Measurements from ENCODE around the gene TBL1XR1.

Gene TBL1XR1

GRCh38 chr3:176994891-176995781 lies 202.1 kb downstream of the TBL1XR1 start:
- Histone ChIP-seq H3K4me3 (ENCODE audit: low read length) (no peak overlapping the region), H3K36me3 (ENCODE audit: control insufficient read depth, insufficient read depth, low read length) (no peaks in the 10 kb centered on the region), H3K9me3 (ENCODE audit: control insufficient read depth, insufficient read depth, low read length) (no peaks in the 10 kb centered on the region), H3K27ac (ENCODE audit: low read length) (no peak overlapping the region), H3K4me1 (ENCODE audit: control insufficient read depth, insufficient read depth, low read length) (no peaks in the 10 kb centered on the region; the same call in 1 of the 2 replicates), H3K27me3 (ENCODE audit: control insufficient read depth, insufficient read depth, low read length) (no peaks in the 10 kb centered on the region)
- no peak for DNase-seq (ENCODE audit: low read depth, low spot score)
- no CpG with 5 or more reads among the region's 4 CpGs for WGBS (ENCODE audit: insufficient coverage, insufficient read length)

DNA sequence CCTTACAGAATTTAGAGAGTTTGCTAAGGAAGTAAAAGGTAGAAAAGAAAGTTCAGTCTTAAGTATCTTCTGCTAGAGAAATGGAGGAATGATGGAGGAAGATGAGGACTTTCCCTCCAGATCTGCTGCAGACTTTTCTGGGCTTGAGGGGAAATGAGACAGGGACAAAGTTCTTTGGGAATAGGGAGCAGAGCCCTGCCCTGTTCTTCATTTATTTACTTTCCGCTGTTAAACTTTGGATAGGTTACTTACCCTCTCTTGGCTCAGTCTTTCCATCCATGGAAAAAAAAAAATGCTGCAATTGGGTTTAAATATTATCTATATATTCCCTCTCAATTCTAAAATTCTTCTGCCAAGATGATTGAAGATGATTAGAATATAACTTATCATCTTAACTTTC lies 202.9 kb downstream of the TBL1XR1 start:
- no peak overlapping the region for H3K27ac ChIP-seq (ENCODE audit: low read length)
- no peak for DNase-seq (ENCODE audit: low read depth, low spot score)
- no CpG with 5 or more reads among the region's 1 CpG for WGBS (ENCODE audit: insufficient coverage, insufficient read length)
- H3K36me3 ChIP-seq (ENCODE audit: control insufficient read depth, insufficient read depth, low read length), result no peaks in the 10 kb centered on the region
- H3K4me3 ChIP-seq (ENCODE audit: low read length), result no peak overlapping the region
- no peaks in the 10 kb centered on the region; the same call in 1 of the 2 replicates for H3K4me1 ChIP-seq (ENCODE audit: control insufficient read depth, insufficient read depth, low read length)
- H3K27me3 ChIP-seq (ENCODE audit: control insufficient read depth, insufficient read depth, low read length), result no peaks in the 10 kb centered on the region
- no peaks in the 10 kb centered on the region for H3K9me3 ChIP-seq (ENCODE audit: control insufficient read depth, insufficient read depth, low read length)

DNA sequence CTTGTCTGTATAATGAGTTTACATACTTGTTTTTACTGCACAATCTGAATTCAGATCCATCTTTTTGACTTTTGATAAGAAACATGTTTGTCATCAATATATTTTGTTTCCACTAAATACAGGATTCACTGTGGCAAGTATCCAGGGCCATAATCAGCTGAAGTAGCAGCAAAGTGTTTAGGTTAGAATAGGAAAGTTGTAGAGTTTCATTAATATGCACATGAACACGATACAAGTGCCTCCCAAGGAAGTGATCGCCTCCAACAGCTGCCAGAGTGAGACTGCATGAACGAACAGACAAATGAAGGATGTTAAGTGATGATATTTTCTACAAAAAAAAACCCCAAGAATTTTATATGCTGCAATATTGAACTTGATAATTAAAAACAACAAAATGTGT lies 204.3 kb downstream of the TBL1XR1 start:
- Histone ChIP-seq H3K27ac (ENCODE audit: low read length) (no peak overlapping the region), H3K36me3 (ENCODE audit: control insufficient read depth, insufficient read depth, low read length) (no peaks in the 10 kb centered on the region), H3K9me3 (ENCODE audit: control insufficient read depth, insufficient read depth, low read length) (no peaks in the 10 kb centered on the region), H3K4me1 (ENCODE audit: control insufficient read depth, insufficient read depth, low read length) (no peaks in the 10 kb centered on the region; the same call in 1 of the 2 replicates), H3K27me3 (ENCODE audit: control insufficient read depth, insufficient read depth, low read length) (no peaks in the 10 kb centered on the region), H3K4me3 (ENCODE audit: low read length) (no peak overlapping the region)
- DNase-seq (ENCODE audit: low read depth, low spot score), result no peak
- whole genome bisulfite sequencing (ENCODE audit: insufficient coverage, insufficient read length), result no CpG with 5 or more reads among the region's 3 CpGs

GRCh38 chr3:176992565-176992964 lies 204.7 kb downstream of the TBL1XR1 start:
- Histone ChIP-seq H3K9me3 (ENCODE audit: control insufficient read depth, insufficient read depth, low read length) (no peaks in the 10 kb centered on the region), H3K36me3 (ENCODE audit: control insufficient read depth, insufficient read depth, low read length) (no peaks in the 10 kb centered on the region), H3K27ac (ENCODE audit: low read length) (no peak overlapping the region), H3K4me3 (ENCODE audit: low read length) (no peak overlapping the region), H3K4me1 (ENCODE audit: control insufficient read depth, insufficient read depth, low read length) (no peaks in the 10 kb centered on the region; the same call in 1 of the 2 replicates), H3K27me3 (ENCODE audit: control insufficient read depth, insufficient read depth, low read length) (no peaks in the 10 kb centered on the region)
- no peak for DNase-seq (ENCODE audit: low read depth, low spot score)
- WGBS (ENCODE audit: insufficient coverage, insufficient read length), result no CpG with 5 or more reads among the region's 11 CpGs

DNA sequence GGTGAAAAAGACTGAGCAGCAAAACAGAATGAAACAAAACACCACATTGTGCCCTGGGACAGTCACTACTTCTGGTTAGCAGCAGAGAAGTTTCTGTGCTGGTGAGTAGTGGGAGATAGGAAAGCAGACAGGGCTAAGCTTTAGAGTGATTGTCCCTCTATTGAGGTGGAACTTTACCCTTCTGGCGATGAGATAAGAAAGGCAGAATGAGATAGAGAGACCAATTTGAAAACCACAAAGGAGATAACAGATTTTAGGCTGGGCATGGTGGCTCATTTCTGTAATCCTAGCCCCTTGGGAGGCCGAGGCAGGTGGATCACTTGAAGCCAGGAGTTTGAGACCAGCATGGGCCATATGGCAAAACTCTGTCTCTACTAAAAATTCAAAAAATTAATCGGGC lies 208.5 kb downstream of the TBL1XR1 start:
- H3K9me3 ChIP-seq (ENCODE audit: control insufficient read depth, insufficient read depth, low read length), result no peaks in the 10 kb centered on the region
- H3K27me3 ChIP-seq (ENCODE audit: control insufficient read depth, insufficient read depth, low read length), result no peaks in the 10 kb centered on the region
- H3K4me1 ChIP-seq (ENCODE audit: control insufficient read depth, insufficient read depth, low read length), result no peaks in the 10 kb centered on the region; the same call in 1 of the 2 replicates
- H3K27ac ChIP-seq (ENCODE audit: low read length), result no peak overlapping the region
- no peak overlapping the region for H3K4me3 ChIP-seq (ENCODE audit: low read length)
- no peak for DNase-seq (ENCODE audit: low read depth, low spot score)
- WGBS (ENCODE audit: insufficient coverage, insufficient read length), result no CpG with 5 or more reads among the region's 3 CpGs
- no peaks in the 10 kb centered on the region for H3K36me3 ChIP-seq (ENCODE audit: control insufficient read depth, insufficient read depth, low read length)

- no CpG with 5 or more reads among the region's 8 CpGs for WGBS (ENCODE audit: insufficient coverage, insufficient read length)
- no peaks in the 10 kb centered on the region for H3K27me3 ChIP-seq (ENCODE audit: control insufficient read depth, insufficient read depth, low read length)
- no peaks in the 10 kb centered on the region for H3K9me3 ChIP-seq (ENCODE audit: control insufficient read depth, insufficient read depth, low read length)
- H3K27ac ChIP-seq (ENCODE audit: low read length), result no peak overlapping the region
- no peaks in the 10 kb centered on the region for H3K36me3 ChIP-seq (ENCODE audit: control insufficient read depth, insufficient read depth, low read length)
- no peak for DNase-seq (ENCODE audit: low read depth, low spot score)
- H3K4me3 ChIP-seq (ENCODE audit: low read length), result no peak overlapping the region
- H3K4me1 ChIP-seq (ENCODE audit: control insufficient read depth, insufficient read depth, low read length), result no peaks in the 10 kb centered on the region; the same call in 1 of the 2 replicates
Measured at GRCh38 chr3:176987901-176988650, 209.2 kb downstream of the TBL1XR1 start.

DNA sequence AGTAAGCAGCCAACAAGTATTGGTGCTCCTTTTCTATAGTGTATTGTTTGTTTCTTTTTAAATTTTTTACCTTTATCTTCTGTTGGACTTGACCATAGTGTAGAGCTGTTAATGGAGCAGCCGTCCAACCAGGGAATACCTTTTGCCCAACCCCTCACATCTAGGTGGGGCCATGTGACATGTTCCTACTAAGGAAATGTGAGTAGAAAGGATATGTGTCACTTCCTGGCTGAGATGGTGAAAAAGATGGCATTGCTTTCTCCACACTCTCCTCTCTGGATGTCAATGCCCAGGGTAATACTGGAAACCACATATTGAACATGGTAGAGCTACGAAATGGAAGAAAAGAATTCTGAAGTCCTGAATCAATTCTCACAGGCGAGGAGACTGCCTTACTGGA lies 218.8 kb downstream of the TBL1XR1 start:
- no peaks in the 10 kb centered on the region for H3K36me3 ChIP-seq (ENCODE audit: control insufficient read depth, insufficient read depth, low read length)
- H3K27me3 ChIP-seq (ENCODE audit: control insufficient read depth, insufficient read depth, low read length), result no peaks in the 10 kb centered on the region
- WGBS (ENCODE audit: insufficient coverage, insufficient read length), result no CpG with 5 or more reads among the region's 3 CpGs
- H3K9me3 ChIP-seq (ENCODE audit: control insufficient read depth, insufficient read depth, low read length), result no peaks in the 10 kb centered on the region
- H3K27ac ChIP-seq (ENCODE audit: low read length), result no peak overlapping the region
- H3K4me3 ChIP-seq (ENCODE audit: low read length), result no peak overlapping the region
- no peak for DNase-seq (ENCODE audit: low read depth, low spot score)
- no peaks in the 10 kb centered on the region for H3K4me1 ChIP-seq (ENCODE audit: control insufficient read depth, insufficient read depth, low read length)

DNA sequence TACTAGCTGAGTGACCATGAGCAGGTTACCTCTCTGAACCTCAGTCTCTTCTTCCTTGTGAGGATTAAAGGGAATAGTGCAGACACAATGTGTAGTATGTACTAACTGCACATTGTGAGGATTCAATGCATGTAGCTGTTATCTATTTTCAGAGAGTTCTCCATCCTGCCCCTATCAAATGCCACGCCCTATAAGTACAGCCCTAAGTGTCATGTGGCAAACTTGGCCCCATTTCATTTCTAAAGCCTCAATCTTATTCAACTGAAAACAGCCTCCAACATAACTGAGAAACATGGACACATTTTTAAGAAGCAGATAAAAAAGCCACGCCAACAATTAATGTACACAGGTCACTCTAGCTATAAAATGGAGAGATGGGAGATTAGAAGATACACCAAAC lies 220.0 kb downstream of the TBL1XR1 start:
- Histone ChIP-seq H3K36me3 (ENCODE audit: control insufficient read depth, insufficient read depth, low read length) (no peaks in the 10 kb centered on the region), H3K27me3 (ENCODE audit: control insufficient read depth, insufficient read depth, low read length) (no peaks in the 10 kb centered on the region), H3K4me1 (ENCODE audit: control insufficient read depth, insufficient read depth, low read length) (no peaks in the 10 kb centered on the region), H3K4me3 (ENCODE audit: low read length) (no peak overlapping the region), H3K27ac (ENCODE audit: low read length) (no peak overlapping the region), H3K9me3 (ENCODE audit: control insufficient read depth, insufficient read depth, low read length) (no peaks in the 10 kb centered on the region)
- no CpG with 5 or more reads among the region's 2 CpGs for WGBS (ENCODE audit: insufficient coverage, insufficient read length)
- DNase-seq (ENCODE audit: low read depth, low spot score), result no peak

- H3K27me3 ChIP-seq (ENCODE audit: control insufficient read depth, insufficient read depth, low read length), result no peaks in the 10 kb centered on the region
- H3K9me3 ChIP-seq (ENCODE audit: control insufficient read depth, insufficient read depth, low read length), result no peaks in the 10 kb centered on the region
- H3K36me3 ChIP-seq (ENCODE audit: control insufficient read depth, insufficient read depth, low read length), result no peaks in the 10 kb centered on the region
- no peak overlapping the region for H3K4me3 ChIP-seq (ENCODE audit: low read length)
- WGBS (ENCODE audit: insufficient coverage, insufficient read length), result no CpG with 5 or more reads among the region's 10 CpGs
- H3K27ac ChIP-seq (ENCODE audit: low read length), result no peak overlapping the region
- no peaks in the 10 kb centered on the region for H3K4me1 ChIP-seq (ENCODE audit: control insufficient read depth, insufficient read depth, low read length)
- DNase-seq (ENCODE audit: low read depth, low spot score), result no peak
Measured at GRCh38 chr3:176976586-176976985, 220.7 kb downstream of the TBL1XR1 start.

- H3K27ac ChIP-seq (ENCODE audit: low read length), result no peak overlapping the region
- no peaks in the 10 kb centered on the region for H3K36me3 ChIP-seq (ENCODE audit: control insufficient read depth, insufficient read depth, low read length)
- DNase-seq (ENCODE audit: low read depth, low spot score), result no peak
- WGBS (ENCODE audit: insufficient coverage, insufficient read length), result no CpG with 5 or more reads among the region's 4 CpGs
- H3K27me3 ChIP-seq (ENCODE audit: control insufficient read depth, insufficient read depth, low read length), result no peaks in the 10 kb centered on the region
- H3K9me3 ChIP-seq (ENCODE audit: control insufficient read depth, insufficient read depth, low read length), result no peaks in the 10 kb centered on the region
- H3K4me1 ChIP-seq (ENCODE audit: control insufficient read depth, insufficient read depth, low read length), result no peaks in the 10 kb centered on the region
- no peak overlapping the region for H3K4me3 ChIP-seq (ENCODE audit: low read length)
Measured at GRCh38 chr3:176974279-176974678, 223.0 kb downstream of the TBL1XR1 start.
